ENCODE measurements around the gene ZIC1. TPM values are rescaled to one million over a fixed set of nuclear protein-coding genes. Genes with fewer than 3 reads are reported as not detected.

ZIC1 gene
- total RNA-seq, 1 experiment from 2014 or later, result not detected

- Histone ChIP-seq H3K79me2 (ENCODE audit: insufficient read depth, low read length) (no peaks in the 10 kb centered on the region), H3K4me3 (replicated peaks in 1 of 2; ENCODE audit: low read depth in 1 of 2, low read length in 2 of 2) (no peak overlapping the region), H3K4me2 (ENCODE audit: low read length) (no peak overlapping the region), H3K9me2 (ENCODE audit: insufficient read depth) (no peaks in the 10 kb centered on the region), H4K20me1 (ENCODE audit: insufficient read depth) (no peaks in the 10 kb centered on the region), H3K9me3 (ENCODE audit: control insufficient read depth in 1 of 2, insufficient read depth in 1 of 2, low read depth in 1 of 2, low read length in 2 of 2) (no peaks in the 10 kb centered on the region), H3K4me1 (ENCODE audit: control insufficient read depth in 1 of 2, insufficient read depth in 2 of 2, low read length in 2 of 2) (no peaks in the 10 kb centered on the region), H3K27ac (ENCODE audit: low read depth, low read length) (no peak overlapping the region), H3K9ac (ENCODE audit: low read length) (no peak overlapping the region), H3K27me3 (ENCODE audit: insufficient read depth, low read length) (no peaks in the 10 kb centered on the region), H3K36me3 (ENCODE audit: control insufficient read depth in 1 of 2, insufficient read depth in 2 of 2, low read length in 2 of 2) (no peaks in the 10 kb centered on the region), H2AFZ (ENCODE audit: low read depth, low read length, poor library complexity, severe bottlenecking) (no peak overlapping the region)
- ChIA-PET CTCF (no interaction called here), RAD21 (ENCODE audit: low non-redundant PET in 1 of 2, low total read pairs in 2 of 2, uncharacterized antibody in 2 of 2, unreplicated experiment in 2 of 2) (no interaction called here), POLR2A (no interaction called here)
- DNase-seq (ENCODE audit: low read depth, low spot score) (no peak), ATAC-seq (no peak)
- no TSS peak for BruUV-seq (replicated peaks)
- intact Hi-C loops (cut with micrococcal nuclease), result no loop called here
- TF ChIP-seq ATF3 (IDR thresholded peaks at IDR 0.05), result no peak
- TF ChIP-seq ELF1 (IDR thresholded peaks at IDR 0.05; ENCODE audit: borderline replicate concordance, low read depth), result no peak
- no peak for TF ChIP-seq YY1 (IDR thresholded peaks at IDR 0.05; ENCODE audit: extremely low read depth, insufficient replicate concordance, low read depth, low read length)
- no peak for TF ChIP-seq SP1 (IDR thresholded peaks at IDR 0.05; ENCODE audit: low read depth)
- TF ChIP-seq ZFX (IDR thresholded peaks at IDR 0.05), result no peak
- TF ChIP-seq, protein P1, sequence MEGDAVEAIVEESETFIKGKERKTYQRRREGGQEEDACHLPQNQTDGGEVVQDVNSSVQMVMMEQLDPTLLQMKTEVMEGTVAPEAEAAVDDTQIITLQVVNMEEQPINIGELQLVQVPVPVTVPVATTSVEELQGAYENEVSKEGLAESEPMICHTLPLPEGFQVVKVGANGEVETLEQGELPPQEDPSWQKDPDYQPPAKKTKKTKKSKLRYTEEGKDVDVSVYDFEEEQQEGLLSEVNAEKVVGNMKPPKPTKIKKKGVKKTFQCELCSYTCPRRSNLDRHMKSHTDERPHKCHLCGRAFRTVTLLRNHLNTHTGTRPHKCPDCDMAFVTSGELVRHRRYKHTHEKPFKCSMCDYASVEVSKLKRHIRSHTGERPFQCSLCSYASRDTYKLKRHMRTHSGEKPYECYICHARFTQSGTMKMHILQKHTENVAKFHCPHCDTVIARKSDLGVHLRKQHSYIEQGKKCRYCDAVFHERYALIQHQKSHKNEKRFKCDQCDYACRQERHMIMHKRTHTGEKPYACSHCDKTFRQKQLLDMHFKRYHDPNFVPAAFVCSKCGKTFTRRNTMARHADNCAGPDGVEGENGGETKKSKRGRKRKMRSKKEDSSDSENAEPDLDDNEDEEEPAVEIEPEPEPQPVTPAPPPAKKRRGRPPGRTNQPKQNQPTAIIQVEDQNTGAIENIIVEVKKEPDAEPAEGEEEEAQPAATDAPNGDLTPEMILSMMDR (IDR thresholded peaks at IDR 0.05 in 2 of 3, conservative IDR thresholded peaks at IDR 0.05 in 1 of 3; ENCODE audit: borderline replicate concordance in 1 of 3, insufficient read depth in 1 of 3, low read depth in 2 of 3, low read length in 2 of 3), result no peak
- no peak for TF ChIP-seq EGR1 (IDR thresholded peaks at IDR 0.05; ENCODE audit: low read depth)
Observed at GRCh38 chr3:147412261-147412916, 3.2 kb downstream of the ZIC1 start.

Measured in HCT116 (cell line).